Mammary epithelial cell (primary cell): Measurements from ENCODE around the gene SYNM.

Experiments
- EZH2 ChIP-seq: IDR thresholded peaks from 2 replicates; pipeline ENCODE4 v1.6.1; 2012; ENCODE audit warnings: low read length, inconsistent platforms, borderline replicate concordance
- TF ChIP-seq, protein P1 (sequence below), 2 donors: IDR thresholded peaks in 1 of 2; conservative IDR thresholded peaks in 1 of 2; 2 replicates each; pipeline ENCODE4 v1.5.1; 2011 to 2012; ENCODE audit warnings: inconsistent platforms in 2 of 2, low read length in 2 of 2, mild to moderate bottlenecking in 2 of 2, control low read depth in 1 of 2, low read depth in 1 of 2; ENCODE audit not compliant: insufficient read depth in 1 of 2; ENCODE audit errors: extremely low read depth in 1 of 2

DNA sequence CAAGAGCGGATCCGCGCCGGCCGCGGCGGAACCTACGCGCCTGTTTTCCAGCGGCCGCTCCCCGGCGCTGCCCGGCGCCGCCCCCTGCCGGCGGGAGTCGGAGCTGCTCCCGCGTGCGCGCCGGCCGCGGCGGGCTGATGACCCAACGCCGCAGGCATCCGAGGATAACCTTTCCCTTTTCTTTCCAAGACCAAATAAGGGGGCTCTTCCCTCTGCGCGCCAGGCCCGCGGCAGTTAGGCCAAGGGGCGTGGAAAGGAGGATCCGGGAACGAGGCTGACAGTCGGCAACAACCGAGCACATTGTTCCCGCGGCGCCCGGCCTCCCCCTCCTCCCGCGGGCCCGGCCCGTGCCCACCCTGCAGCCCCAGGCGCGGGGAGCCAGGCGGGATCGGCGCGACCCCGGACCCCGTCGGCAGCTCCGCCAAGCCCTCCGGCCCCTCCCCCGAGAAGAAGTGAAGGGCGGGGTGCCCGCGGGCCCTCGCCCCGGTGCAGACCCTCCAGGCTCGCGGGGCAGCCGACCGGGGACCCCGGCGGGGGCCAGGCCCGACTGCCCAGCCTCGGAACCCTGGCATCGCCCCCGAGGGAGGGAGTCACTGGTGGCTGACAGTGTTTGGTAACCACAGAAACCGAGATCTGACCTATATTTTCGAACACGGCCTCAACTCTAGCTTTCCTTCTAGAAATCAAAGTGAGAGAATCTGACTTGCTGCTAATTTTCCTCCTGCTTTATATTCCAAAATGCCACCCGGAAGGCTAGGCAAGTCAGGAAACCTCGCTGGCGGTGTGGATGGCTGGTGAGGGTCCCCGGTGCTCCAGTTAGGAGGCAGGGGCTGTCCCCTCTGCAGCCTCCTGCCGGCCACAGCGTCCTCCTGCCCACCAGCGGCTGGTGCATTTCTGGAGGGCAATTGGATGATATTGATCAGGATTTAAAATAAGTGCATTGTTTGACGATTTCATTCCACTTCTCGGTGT, 45.6 kb upstream of the SYNM start:
- TF ChIP-seq, protein P1, sequence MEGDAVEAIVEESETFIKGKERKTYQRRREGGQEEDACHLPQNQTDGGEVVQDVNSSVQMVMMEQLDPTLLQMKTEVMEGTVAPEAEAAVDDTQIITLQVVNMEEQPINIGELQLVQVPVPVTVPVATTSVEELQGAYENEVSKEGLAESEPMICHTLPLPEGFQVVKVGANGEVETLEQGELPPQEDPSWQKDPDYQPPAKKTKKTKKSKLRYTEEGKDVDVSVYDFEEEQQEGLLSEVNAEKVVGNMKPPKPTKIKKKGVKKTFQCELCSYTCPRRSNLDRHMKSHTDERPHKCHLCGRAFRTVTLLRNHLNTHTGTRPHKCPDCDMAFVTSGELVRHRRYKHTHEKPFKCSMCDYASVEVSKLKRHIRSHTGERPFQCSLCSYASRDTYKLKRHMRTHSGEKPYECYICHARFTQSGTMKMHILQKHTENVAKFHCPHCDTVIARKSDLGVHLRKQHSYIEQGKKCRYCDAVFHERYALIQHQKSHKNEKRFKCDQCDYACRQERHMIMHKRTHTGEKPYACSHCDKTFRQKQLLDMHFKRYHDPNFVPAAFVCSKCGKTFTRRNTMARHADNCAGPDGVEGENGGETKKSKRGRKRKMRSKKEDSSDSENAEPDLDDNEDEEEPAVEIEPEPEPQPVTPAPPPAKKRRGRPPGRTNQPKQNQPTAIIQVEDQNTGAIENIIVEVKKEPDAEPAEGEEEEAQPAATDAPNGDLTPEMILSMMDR (conservative IDR thresholded peaks at IDR 0.05 in 1 of 2, IDR thresholded peaks at IDR 0.05 in 1 of 2; ENCODE audit: extremely low read depth in 1 of 2, insufficient read depth in 1 of 2, low read depth in 1 of 2, low read length in 2 of 2): peak; percentile 54 to 57
- no peak for TF ChIP-seq EZH2
